ENCODE results near the gene RERE.
"Not testable (repeated sequence)": the region's sequence is repeated elsewhere in the genome, so short reads cannot be mapped to it uniquely, and the experiment has no call there.

The RERE gene

GRCh38 chr1:8631163-8631562, 186.3 kb downstream of the RERE start:
- DNase-seq = no peak

- DNase-seq = no peak
These were observed 188.0 kb downstream of the RERE start for GRCh38 chr1:8629241-8630091.

- DNase-seq = no peak
These were observed 188.8 kb downstream of the RERE start for GRCh38 chr1:8628606-8629005.

- no peak for DNase-seq
These were observed 189.7 kb downstream of the RERE start for GRCh38 chr1:8627728-8628127.

- DNase-seq = peak; percentile 11 to 72
These were observed 191.2 kb downstream of the RERE start for GRCh38 chr1:8625981-8626898.

DNA sequence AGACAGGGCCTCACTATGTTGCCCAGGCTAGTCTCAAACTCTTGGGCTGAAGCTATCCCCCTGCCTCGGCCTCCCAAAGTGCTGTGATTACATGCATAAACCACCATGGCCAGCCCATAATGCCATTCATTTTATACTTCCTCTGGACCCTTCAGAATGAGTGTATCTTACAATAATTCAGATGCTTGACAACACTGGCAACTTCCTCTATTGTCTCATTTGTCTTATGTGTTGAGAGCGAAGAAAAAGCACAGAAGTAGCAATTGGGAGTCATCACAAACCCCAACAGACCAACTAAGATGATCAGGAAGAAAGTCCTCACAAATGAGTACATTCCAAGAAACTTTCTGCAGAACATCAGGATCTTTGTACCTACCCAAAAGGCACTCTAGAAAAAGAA, 191.9 kb downstream of the RERE start:
- no peak for DNase-seq

DNA sequence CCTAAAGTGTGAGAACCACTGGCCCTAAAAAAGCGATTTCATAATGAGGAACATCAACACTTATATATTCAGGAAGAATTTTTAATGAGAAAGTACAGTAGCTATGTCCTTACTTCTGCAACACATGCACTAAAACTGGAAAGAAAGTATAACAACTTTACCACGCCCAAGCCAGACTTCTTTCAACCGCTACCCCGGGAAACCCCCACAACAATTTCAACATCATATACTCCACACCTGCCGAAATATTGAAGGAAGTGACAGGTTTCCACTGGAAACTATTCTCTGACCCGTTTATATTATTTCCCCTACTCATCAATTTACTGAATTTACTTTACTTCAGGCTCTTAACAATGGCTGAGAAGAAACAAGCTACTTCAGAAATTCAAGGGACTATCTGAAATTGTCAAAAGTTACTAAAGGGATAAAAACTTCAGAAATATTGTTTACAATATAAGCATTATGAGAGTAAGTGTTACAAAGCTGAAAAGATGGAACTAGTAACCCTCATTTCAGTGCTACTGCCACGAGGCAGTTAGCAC, 193.7 kb downstream of the RERE start:
- not testable (repeated sequence) for DNase-seq

DNA sequence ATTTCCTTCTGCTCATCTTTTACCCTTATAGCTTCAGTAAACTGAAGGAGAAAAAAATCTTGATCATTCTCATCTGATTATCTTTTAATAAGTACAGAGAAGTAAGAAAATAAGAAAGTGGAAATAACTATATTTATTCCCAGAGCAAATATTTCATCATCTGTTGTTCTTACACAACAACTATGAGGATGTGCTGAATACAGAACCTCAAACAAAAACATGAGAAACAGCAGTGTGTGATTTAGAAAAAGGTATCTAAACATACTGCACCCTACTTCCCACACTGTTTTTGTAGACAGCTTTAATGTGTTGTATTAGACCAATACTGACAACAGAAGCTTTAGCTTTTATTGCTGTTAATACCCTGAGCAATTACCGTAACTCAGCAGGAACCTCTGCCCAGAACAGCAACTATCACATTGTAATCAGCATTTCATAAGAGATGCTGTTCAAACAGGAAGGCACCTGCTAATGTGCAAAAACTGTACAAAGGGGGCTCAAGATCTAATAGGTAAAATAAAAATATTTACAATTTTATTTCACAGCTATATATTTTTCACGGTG, 195.6 kb downstream of the RERE start:
- DNase-seq = not testable (repeated sequence)

- not testable (repeated sequence) for DNase-seq
These were observed 196.3 kb downstream of the RERE start for GRCh38 chr1:8621034-8621582.

DNA sequence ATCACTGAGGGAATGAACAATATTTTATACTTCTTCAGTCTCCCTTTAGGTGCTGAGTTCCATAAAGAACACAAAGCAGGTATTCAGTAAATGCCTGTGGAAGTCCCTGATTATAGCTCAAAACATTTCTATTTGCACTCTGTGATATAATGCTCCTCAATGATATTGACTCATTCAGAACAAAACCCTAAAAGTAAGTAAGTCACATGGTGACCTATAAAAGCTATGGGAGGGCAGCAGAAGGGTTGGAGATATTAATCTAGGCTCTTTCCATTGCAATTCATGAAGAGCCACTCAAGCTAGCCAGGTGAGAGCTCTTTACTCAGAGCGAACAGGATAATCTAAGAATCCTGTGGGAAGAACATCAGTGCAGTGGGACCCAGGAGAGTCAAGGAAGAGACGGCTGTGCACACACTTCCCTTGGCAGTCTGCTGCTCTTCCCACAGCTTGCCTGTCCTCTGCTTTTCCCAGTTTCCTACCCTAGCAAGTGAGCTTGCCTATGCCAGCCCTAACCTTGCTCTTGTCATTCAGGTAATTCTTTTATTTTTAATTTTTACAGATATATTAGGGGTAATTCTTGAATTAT, 197.4 kb downstream of the RERE start:
- DNase-seq = not testable (repeated sequence)

DNA sequence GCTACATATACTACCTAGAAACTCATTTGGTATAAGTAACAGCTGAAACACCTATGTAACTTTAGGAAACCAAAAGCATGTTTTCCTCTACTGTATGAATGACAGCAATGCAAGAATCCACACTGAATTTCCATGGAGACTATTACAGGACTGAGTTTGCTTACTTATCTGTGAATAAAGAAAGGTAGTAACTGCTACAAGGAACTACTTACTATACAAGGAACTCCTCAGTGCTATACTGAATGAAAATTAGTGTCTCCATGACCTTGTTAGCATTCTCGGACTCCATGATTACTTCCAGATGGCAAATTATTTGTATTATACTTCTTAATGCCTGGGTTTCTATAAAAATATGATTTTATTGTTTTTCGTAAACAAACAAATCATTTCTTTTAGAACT, 198.0 kb downstream of the RERE start:
- DNase-seq = not testable (repeated sequence)

DNA sequence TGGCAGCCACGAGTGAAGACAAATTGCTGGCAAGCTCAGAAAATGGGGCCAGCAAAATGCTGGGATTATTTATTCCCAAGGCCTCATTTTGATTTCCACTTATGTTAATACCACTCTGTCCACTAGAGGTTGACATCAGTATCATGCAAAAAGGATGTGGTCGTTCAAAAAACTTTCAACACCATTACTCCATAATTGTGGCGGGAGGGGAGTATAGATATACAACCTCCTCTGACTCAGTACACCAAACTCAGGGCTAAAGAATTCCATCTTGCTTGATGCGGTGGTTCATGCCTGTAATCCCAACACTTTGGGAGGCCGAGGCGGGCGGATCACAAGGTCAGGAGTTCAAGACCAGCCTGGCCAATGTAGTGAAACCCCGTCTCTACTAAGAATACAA, 200.6 kb downstream of the RERE start:
- not testable (repeated sequence) for DNase-seq

DNA sequence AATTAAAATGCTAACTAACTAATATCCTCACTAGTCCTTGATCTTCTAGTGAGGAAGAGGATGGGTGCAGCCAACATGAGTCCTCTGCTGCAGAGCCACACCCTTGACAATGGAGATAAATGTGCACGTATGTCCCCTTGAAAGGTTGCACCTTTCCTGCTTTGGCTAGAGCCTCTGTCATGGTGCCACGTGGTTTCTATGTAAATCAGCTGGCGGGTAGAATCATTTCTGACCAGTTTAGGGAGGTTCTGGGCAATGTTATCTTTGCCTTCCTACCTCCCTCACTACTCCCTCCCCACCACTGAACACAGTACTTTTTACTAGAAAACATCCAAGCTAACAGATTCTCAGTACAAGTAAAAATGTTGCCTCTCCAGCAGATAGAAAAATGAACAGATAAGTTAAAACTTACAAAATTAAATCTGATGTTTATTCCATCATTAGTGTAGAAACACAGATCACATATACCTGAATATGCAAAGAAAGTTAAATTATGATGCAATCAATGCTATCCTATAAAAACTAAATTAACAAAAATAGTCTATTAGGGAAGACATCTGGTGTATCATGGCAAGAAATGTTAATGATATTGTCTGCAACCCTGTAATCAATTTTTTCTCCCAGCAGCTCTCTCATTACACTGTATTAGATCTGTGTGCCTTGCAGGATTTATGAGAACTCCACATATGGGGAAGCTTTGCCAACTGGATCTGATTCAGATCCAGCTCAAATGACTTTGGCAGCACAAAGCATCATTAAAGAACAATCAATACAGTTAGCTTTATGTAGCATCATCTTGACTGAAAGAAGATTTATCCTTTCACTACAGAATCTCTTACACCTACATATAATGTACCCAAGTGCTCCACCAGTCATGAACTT, 205.6 kb downstream of the RERE start:
- not testable (repeated sequence) for DNase-seq

- DNase-seq = no peak
These were observed 209.5 kb downstream of the RERE start for GRCh38 chr1:8607906-8608305.

GRCh38 chr1:8604041-8604945, 213.1 kb downstream of the RERE start:
- DNase-seq = no peak

DNA sequence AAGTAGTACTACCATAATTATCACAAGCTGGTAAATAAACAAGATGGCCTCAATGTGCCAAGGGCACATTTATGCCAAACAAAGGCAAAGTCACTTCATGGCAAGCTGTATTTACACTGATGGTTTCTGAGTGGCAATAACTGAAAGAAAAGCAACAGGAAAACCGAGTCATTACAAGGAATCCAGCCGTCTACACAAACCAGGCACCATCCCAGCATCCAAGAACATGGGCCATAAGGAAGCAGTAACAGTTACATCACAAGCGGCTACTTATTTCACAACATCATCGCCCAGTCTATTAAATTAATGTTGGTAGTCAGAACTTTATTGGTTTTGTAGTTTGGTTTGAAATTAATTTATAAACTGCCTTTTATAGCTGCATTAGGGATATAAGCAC, 214.2 kb downstream of the RERE start:
- no peak for DNase-seq

DNA sequence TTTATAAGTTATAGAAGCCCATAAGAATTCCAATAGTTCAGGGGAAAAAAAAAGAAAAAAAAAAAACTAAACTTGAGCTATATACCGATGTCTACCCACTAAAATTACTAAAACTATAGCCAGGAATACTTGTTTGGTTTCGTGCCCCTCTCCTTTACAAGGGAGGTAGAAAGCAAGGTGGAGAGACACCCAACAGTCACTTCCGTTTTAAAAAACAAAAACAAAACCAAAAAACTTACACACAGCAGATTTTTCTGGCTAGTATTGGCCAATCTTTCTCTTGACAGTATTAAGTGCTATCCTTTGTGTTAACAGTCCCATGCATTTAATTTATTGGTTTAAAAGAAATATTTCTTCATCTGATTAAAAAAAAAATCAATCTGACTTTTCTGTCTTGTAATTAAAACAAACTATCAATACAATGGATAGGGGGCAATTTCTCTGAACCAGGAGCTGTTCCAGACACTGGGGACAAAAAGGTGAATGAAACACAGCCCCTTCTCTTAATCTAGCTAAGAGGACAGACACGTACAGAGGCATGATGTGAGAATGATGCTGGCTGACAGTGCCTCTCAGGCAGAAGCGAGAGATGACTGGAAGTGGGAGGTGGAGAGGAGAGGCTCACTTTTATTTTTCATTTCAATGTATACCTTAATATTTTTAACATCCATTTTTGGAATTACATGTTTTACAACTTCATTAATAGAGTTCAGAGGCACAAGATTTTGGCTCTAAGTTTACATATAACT, 214.8 kb downstream of the RERE start:
- DNase-seq = no peak

- DNase-seq = no peak
These were observed 217.1 kb downstream of the RERE start for GRCh38 chr1:8600336-8600735.

- DNase-seq = no peak
These were observed 217.7 kb downstream of the RERE start for GRCh38 chr1:8599646-8600212.
